OCI-M2 (cell line): ENCODE data around the gene STAC.

Experiments
- DNase-seq: peaks from one replicate; lab custom pipeline; 2025; ENCODE audit not compliant: unreplicated experiment; lab: John Stamatoyannopoulos, UW

Gene STAC

DNA sequence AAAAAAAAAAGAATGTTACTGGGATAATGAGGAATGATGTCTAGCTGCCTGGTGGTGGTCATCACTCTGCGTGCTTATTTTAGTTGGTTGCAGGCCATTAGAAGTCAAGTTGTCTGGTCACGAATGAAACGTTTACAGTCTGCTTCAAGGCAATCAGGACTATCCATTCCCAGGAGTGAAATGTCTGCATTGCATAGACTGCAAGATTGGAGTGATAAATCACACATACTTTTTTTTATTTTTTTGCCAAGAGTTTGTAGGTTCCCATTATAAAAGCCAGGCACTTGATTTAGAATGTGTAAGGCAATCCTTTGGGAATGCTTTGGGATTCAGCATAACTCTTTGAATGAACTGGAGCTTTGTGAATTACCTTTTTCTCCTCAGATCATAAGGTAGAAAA lies 132.3 kb downstream of the STAC start:
- no peak for DNase-seq

DNA sequence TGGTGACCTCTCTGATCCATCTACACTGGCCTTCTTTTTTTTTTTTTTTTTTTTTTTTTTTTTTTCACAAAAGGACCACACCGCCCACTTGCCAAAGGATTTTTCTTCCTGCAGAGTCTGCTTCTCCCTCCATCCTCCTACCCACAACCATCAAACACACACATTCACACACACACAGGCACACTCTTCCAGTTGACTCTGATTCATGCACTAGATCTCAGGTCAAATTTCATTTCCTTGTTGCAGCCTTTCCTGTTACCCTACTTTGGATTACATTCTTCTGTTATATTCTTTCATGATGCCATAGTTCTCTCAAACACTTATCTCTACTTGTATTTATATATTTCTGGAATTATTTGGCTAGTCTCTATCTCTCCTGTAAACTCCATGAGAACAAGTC lies 133.9 kb downstream of the STAC start:
- DNase-seq: no peak

DNA sequence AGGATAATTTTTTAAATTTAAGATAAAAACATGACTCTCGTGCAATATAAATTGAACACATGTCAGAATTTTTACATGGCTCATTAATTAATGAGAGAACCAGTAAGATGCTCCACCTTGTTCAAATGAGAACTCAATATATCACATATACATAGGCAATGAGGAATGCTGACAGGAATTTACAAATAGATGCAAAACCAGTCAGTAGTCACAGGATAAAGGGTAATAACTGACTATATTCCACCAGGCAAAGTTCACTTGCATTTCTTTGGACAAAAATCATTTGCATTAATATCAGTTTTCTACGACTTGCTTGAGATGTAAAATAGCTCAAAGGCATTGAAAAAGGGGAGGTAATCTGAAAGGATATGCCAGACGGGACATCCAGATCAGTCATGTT lies 139.4 kb downstream of the STAC start:
- no peak for DNase-seq

DNA sequence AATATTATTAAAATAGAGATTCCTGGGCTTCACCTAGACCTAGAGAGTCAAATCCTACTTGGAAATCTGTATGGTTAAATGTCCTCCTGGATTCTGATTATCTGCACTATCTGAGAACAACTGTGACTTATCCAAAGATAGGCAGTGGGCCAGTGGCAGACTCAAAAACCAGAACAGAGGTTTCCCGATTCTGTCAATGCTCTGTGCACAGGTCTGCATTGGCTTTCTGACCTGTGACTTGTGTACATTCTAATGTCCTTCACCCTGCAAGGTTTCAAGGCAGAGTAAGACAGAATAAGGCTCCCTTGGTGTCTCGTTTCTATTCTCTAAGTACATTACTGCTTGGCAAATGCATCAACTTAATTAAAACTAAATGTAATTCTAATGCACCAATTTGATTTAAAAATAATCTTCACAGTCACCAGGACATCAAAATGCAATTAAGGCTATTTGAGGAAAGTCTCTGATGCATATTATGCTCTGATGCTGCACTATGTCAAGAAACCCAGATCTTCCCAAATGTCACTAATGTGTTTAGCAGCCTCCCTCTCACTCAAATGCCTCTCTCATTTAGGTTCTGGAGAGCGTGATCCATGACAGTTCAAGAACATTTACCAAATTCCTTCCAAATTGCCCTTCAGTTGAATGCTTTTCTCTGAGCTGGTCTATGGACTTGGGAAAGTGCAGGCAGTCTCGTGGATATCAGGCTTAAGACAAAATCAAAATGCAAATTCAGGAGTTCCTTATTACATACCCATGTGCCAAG lies 140.1 kb downstream of the STAC start:
- DNase-seq: no peak

DNA sequence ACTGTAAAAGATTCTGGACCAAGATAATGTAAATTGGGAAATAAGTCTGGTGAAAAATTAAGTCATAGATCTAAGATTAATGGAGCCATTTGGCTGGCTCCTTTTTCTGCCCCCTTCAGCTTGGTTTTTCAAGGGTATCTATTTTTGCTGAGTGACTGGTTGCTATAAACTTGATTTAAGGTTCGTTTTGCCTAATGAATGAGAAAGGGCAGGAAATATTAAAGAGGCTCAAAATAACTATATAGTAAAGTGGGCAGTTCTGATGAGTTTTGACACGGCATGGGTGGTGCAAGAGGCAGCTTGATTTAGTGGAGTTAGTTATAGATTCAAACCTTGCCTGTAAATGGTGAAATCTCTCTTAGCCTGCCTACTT lies 140.7 kb downstream of the STAC start:
- no peak for DNase-seq

DNA sequence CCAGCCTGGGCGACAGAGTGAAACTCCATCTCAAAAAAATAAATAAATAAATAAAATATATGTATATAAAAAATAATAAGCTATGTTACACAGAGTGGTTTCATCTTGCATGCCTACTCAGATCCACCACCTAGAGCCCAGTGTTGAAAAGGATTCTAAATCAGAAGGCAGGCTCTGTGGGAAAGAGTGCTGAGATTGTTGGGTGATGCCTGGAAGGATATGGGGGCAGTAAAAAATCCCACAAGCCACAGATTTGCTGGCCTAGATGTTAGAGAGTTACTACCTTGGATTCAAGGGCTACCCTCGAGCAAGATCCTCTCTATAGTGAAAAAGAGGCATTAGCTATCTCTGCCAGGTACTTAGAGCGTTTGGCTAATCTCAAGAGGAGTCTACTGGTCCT lies 144.3 kb downstream of the STAC start:
- no peak for DNase-seq

DNA sequence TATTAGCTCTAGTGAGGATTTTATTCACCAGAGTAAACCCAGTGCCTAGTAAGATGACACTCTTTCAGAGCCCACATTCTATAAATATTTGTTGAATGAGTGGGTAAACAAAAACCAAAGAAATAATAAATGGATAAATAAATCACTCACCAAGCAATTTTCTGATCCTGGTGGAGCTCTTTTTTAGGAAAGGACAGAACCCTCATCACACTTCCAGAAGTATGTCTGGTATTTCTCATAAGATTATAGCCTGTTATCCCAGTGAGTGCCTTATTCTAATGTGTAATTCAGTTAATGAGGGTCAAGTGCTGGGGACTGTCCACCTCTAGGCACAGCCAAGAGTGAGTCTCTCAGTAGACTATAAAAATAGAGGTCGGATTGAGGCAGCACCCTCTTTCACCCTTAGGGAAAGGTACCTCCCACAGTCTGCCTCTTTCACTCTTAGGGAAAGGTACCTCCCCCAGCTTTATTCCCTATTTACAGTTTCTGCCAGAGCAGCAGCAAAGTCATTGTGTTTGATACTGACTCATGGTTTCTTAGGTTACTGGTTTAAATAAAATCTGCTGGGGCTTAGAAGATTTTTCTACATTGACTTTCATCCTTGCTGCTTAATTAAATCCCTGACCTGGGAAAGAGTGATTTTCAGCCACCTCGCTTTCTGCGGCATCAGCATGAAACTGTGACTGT lies 145.0 kb downstream of the STAC start:
- DNase-seq: no peak

DNA sequence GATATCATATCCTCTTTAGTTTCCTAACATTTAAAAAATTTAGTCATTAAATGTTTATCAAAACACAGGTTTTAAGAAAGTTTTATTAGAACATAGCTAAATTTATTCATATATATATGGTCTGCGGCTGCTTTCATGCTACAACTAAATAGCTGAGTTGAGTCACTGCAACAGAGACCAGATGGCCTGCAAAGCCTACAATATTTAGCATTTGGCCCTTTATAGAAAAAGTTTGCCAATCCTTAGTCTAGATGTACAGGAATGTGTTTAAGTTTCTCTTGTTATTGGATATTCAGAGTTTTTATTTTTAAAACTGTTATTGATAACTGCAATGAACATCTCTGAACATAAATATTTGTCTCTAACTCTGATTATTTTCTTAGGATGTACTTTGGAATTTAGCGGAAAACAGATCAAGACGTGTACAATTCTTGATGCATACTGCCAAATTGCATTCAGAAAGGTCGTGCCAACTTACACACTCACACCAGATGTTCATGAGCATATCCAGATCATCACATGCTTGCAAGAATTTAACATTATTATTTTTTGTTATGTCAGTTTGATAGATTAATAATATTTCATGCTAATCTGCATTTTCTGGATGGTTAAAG lies 157.9 kb downstream of the STAC start:
- DNase-seq: no peak

DNA sequence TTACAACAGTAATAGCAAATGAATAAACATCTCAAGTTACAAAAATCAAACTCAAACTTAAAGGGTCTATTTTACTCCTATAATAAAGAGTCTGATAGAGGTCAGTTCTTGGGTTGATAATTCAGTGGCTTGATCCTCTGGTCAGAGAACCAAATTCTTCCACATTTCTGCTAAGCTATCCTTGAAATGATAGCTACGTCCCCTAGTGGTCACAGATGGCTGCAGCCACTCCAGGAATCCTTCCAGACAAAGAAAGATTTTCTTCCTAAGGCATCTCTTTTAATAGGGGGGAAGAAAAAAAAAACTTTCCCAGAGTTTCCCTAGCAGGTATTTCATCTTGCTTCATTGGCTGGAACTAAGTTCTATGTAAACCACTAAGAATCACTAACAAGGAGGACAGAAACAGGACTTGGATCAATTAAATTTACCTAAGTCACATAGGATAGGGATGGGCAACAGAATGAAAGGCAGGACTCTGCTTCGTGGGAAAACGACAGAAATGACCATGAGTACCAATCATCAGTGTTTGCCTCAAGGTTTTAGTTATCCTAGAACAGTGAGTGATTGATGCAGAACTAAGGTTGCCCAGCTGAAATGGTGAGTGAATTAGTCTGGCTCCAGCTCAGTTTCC lies 160.7 kb downstream of the STAC start:
- no peak for DNase-seq

DNA sequence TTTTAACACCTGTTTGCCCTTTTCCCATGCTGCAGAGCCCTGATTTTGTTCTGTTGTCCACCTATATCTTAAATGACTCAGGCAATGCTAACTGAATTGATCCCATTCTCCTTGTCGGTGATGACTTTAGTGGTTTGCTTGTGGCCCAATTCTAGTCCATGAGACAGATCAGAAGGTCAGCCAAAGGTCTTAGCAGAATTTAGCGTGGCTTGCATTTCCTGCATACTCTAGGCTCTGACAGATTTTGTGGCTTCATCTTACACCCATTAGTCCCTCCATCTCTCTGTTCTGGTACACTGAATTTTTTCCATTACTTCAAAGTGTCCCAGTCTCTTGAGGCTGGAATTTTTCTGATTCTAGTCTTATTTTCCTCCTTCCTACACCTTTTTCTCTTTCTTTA lies 161.9 kb downstream of the STAC start:
- no peak for DNase-seq

DNA sequence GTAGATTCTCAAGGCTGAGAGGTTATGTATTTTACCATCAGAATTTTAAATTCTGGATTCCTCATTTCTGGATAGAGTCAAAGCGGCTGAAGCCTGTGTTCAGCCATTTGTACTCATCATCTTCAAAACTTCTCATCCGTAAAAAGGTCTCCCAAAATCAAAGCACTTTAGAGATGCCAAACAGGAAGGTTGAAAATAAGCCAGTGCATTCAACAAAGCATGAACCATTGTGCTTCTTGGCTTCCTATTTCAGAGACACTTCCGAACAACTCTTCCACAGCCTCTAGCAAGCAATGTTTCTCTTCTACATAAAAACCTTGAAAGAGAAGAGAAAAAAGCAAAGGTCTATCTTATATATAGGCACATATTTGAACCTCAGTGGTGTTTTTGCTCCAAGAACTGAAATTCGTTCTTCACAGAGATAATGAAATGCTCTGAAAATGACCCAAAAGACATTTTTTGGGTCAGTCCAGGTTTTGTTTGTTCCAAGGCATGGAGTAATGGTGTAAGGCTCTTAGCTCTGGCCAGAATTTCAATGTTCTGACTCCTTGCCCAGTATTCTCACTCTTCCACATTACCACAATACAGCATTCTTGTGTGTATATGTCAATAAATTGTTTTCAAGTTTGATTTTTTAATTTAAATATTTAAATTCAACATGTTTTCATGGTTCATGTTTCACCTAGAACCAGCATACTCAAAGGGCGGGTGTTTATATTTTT lies 163.1 kb downstream of the STAC start:
- no peak for DNase-seq

DNA sequence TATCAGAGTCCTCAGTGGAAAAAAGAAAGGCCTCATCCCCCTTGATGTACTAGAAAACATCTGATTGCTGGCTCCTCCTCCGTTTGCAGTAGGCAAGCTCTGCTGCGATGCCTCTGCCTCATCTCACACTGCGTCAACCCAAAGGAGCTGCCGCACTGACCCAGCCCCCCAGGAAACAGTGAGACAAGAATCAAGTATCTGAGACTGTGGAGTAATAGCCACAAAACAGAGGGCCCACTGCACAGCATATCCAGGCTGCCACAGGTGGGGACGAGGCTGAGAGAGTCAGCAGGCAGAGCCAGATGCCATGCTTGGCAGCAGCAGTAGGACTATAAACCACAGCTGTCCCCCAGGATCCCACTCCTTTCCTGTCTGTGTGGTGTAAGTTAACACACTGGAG lies 165.9 kb downstream of the STAC start:
- DNase-seq: no peak

DNA sequence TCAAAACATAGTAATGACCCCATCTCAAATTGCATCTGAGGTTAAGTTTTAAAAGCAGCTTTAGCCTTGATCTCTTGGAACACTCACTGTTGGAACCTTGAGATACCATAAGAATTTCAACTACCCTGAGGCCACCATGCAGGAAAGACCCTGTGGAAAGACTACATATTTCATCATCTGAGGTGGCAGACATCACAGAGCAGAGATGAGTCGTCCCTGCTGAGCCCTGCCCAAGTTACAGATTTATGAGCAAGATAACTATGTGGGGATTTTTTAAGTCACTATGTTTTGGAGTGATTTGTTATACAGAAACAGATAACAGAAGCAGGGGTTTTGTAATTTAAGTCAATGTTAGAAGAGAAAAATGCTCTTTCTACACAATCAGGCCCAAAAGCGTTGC lies 168.4 kb downstream of the STAC start:
- DNase-seq: no peak

DNA sequence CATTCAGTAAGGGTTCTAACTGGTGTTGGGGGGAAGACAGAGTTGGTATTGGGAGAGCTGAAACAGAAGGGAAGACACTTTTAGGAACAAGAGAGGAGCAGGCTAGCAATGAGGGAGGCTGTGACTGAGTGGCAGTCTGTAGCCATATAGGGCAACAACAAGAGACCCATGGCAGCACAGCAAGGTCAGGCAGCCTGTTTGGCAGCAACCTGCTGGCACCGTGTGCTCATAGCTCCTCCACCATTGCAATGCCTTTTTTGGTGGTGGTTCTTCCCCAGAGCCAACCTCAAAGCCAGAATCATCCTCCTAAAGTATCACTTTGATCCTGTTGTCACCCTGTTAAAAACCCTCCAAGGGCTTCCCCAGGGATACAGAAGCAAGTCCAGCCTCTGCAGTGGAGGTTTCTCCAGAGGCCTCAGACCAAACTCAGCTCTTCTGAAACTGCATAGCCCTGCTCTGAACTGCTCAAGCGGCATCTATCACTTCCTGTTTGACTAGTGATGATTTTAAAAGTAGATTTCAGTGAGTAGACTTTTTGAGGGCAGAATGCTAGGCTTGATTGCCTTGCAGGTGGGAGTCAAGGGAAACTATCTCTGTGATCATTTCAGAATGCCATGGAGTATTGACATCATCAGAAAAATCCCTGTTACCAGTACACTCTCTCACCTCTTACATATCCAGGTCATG lies 176.9 kb downstream of the STAC start:
- DNase-seq: no peak

DNA sequence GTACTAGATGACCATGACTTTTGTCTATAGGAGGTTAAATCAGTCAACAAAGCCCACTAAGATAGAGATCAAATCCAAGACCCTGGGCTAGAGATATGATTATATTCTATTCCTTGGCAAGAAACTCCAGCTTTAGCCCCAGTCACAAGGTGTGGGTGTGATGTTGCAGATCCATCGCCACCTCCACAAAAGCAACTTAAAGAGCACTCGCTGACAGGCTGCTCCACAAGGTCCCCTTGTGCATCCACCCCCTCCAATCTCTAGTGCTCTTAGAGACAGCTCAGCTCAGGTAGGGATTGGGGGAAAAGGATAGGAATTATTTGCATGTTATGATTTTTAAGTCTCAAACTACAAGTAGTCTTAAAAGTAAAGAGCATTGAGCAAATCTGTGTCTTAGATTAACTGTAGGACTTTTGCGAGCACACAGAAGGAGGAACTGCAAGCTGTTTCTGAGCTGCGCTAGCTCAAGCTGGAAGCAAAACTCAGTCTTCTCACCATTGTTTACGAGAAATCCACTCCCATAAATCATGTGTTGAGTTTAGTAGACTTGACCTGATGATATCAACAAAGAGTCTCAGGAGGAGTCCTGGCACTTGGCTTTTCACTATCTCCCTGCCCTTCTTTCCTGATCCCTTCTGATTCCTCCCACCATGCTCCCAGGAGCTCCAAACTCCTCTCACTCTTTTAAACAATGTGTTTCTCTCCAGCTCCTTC lies 177.6 kb downstream of the STAC start:
- DNase-seq: no peak

DNA sequence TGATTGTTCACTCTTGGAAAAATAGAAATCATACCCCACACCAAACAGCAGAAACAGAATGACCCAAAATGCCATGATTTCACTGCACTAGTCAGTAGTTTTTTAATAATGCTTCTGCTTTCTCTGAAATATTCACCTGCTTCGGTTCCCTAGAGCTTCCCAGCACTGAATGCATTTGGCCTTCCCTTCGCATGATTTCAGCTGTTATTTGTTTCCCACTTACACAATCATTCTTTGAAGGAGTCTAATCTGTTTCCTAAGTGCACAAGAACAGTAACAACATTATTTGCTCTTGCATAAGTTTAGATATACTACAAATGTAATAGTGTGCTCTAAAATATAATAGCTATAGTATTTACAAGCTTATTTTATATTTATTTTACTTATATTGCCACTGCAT lies 178.7 kb downstream of the STAC start:
- DNase-seq: no peak

DNA sequence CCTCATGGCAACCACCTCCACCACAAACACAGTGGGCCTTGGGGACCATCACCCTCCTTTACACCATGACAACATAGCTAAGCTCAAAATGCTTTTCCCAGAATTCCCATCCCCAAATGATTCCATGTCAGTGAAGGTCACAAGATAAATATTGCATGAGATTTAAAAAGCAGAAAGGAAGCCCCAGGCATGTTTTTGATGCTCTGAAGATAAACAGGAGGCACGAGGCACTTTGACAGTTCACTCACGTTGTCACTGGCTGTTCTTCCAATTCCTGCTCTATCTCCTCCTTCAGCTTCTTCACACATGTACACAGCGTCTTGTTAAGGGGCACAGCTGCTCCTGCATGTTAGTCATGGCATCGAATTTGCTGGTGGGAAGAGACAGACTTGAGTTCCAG lies 180.4 kb downstream of the STAC start:
- DNase-seq: no peak

DNA sequence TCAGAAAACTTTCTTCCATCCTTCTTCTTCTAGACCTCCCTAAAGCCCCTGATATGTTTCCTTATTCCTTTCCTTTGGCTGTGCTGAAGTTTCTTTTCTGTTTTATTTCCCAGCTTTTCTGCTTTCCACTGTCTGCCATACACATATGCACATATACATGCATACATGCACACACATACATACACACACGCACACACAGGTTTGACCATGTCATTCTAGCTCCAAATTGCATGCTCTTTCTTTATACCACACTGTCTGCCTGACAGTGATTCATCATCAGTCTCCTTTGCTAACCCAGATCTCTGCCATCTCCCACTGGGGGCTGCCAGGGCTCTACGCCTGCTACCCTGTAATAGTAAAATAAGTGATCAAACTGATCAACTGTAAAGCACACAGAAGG lies 181.3 kb downstream of the STAC start:
- no peak for DNase-seq

DNA sequence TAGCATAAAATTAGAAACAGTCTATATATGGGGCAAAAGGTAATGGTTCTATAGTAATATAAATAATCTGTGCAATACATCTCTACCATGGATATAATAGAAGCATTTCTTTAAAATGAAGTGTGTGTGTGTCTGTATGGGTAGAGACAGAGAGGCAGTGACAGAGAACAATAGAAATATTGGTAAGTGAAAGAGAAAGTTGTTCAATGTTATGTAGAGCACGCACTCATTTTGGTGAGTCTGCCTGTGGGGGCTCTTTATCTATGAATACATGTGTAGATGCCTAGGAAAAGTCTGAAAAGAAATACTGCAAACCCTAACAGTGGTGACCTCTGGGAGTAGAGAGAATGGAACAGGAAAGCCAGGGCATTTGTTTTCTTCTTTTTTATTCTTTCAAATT lies 182.6 kb downstream of the STAC start:
- DNase-seq: no peak

DNA sequence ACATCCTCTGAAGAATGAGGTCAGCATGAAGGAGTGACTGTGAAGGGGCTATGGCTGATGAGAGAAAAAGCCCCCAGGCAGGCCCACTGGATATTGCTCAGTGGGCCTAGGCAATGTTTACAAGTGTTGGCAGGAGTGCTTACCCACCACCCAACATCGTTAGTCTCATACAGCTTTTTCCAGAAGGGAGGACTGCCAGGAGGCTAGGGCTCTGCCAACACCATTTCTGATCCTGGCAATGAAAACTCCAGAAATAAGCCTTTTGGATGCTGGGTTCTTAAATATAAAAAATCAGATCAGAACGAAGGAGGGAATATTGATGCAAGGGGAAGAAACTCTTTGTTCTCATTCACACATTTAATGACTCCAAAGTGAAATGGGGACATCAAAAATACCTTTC lies 194.9 kb downstream of the STAC start:
- DNase-seq: no peak
